GM23338 (cell line): ENCODE measurements around the gene GLP1R. TPM values are rescaled to one million over a fixed set of nuclear protein-coding genes. Genes with fewer than 3 reads are reported as not detected.

ENCODE experiments used
- ATAC-seq: fragments of 200-7000 bp; cut with Tn5 transposase; 3 replicates; pipeline ENCODE4 v1.9.1; 2020
- DNase-seq: peaks from one replicate; pipeline ENCODE4 v3.0.0-alpha.2; 2015; ENCODE audit warnings: low spot score
- H2AFZ ChIP-seq: fragments of 200-600 bp; sonication (generic); 2 replicates; pipeline ENCODE4 v1.8.0; 2016; ENCODE audit warnings: antibody characterized with exemption, mild to moderate bottlenecking, moderate library complexity
- H3F3A ChIP-seq: fragments of 200-600 bp; sonication (generic); replicated peaks from 2 replicates; pipeline ENCODE4 v1.8.0; 2017; ENCODE audit warnings: antibody characterized with exemption, mixed run types, low read depth
- H3K27ac ChIP-seq: fragments of 200-600 bp; sonication (generic); 2 replicates; pipeline ENCODE4 v1.6.1; 2016; ENCODE audit warnings: low read depth
- H3K27me3 ChIP-seq: fragments of 200-600 bp; sonication (generic); 2 replicates; pipeline ENCODE4 v1.8.0; 2016; ENCODE audit warnings: mild to moderate bottlenecking, mixed run types, moderate library complexity; ENCODE audit not compliant: insufficient read depth
- H3K36me3 ChIP-seq: fragments of 200-600 bp; sonication (generic); 2 replicates; pipeline ENCODE4 v1.8.0; 2016; ENCODE audit warnings: mild to moderate bottlenecking; ENCODE audit not compliant: insufficient read depth
- H3K4me1 ChIP-seq: fragments of 200-600 bp; sonication (generic); 2 replicates; pipeline ENCODE4 v1.8.0; 2016; ENCODE audit warnings: mild to moderate bottlenecking, moderate library complexity; ENCODE audit not compliant: insufficient read depth
- H3K4me2 ChIP-seq: fragments of 200-600 bp; sonication (generic); 2 replicates; pipeline ENCODE4 v1.7.1; 2017; ENCODE audit warnings: mixed run types
- H3K4me3 ChIP-seq: fragments of 200-600 bp; sonication (generic); 2 replicates; pipeline ENCODE4 v1.6.1; 2016; ENCODE audit warnings: mixed run types
- H3K79me2 ChIP-seq: fragments of 200-600 bp; sonication (generic); replicated peaks from 2 replicates; pipeline ENCODE4 v1.8.0; 2017; ENCODE audit warnings: mild to moderate bottlenecking; ENCODE audit not compliant: insufficient read depth
- H3K9me2 ChIP-seq: fragments of 200-600 bp; sonication (generic); 2 replicates; pipeline ENCODE4 v1.8.0; 2017; ENCODE audit not compliant: insufficient read depth
- H4K20me1 ChIP-seq: fragments of 200-600 bp; sonication (generic); replicated peaks from 2 replicates; pipeline ENCODE4 v1.8.0; 2017; ENCODE audit warnings: mild to moderate bottlenecking; ENCODE audit not compliant: insufficient read depth
- H3K27ac Mint-ChIP-seq: 2 replicates; pipeline ENCODE4 v1.8.0; 2020; ENCODE audit warnings: inconsistent platforms, mild to moderate bottlenecking, moderate library complexity, mixed read lengths
- H3K27me3 Mint-ChIP-seq: 3 replicates; pipeline ENCODE4 v1.8.0; 2022; ENCODE audit warnings: low read depth, mild to moderate bottlenecking, moderate library complexity, mixed read lengths, inconsistent platforms; ENCODE audit not compliant: insufficient read depth, poor library complexity
- H3K36me3 Mint-ChIP-seq: 3 replicates; pipeline ENCODE4 v1.8.0; 2021; ENCODE audit warnings: low read depth, mild to moderate bottlenecking, inconsistent platforms, moderate library complexity, mixed read lengths
- H3K4me1 Mint-ChIP-seq: 3 replicates; pipeline ENCODE4 v1.8.0; 2020; ENCODE audit warnings: mild to moderate bottlenecking, inconsistent platforms, mixed read lengths
- H3K4me3 Mint-ChIP-seq: 3 replicates; pipeline ENCODE4 v1.8.0; 2021; ENCODE audit warnings: moderate library complexity, mild to moderate bottlenecking, inconsistent platforms, mixed read lengths
- H3K9me3 Mint-ChIP-seq: 3 replicates; pipeline ENCODE4 v1.8.0; 2020; ENCODE audit warnings: moderate library complexity, mild to moderate bottlenecking, inconsistent platforms, mixed read lengths
- CREB1 ChIP-seq: fragments of 250-450 bp; sonication (Bioruptor Pico); IDR thresholded peaks from 2 replicates; pipeline ENCODE4 v1.5.0; 2020; ENCODE audit warnings: low read depth, mild to moderate bottlenecking, moderate library complexity
- EZH2phosphoT487 ChIP-seq: fragments of 200-600 bp; sonication (generic); IDR thresholded peaks from one replicate; pipeline ENCODE4 v1.8.1; 2018; ENCODE audit warnings: antibody characterized with exemption; ENCODE audit not compliant: unreplicated experiment
- NANOG ChIP-seq: IDR thresholded peaks from 2 replicates; pipeline ENCODE4 v1.6.1; 2016; ENCODE audit warnings: antibody characterized with exemption, borderline replicate concordance
- POLR2AphosphoS5 ChIP-seq: IDR thresholded peaks from 2 replicates; pipeline ENCODE4 v1.6.1; 2016; ENCODE audit warnings: antibody characterized with exemption, low read depth
- STAT1 ChIP-seq: IDR thresholded peaks from one replicate; pipeline ENCODE4 v1.6.1; 2016; ENCODE audit warnings: antibody characterized with exemption; ENCODE audit not compliant: unreplicated experiment
- ZNF114 ChIP-seq: fragments of 250-450 bp; sonication (Bioruptor Pico); IDR thresholded peaks from 2 replicates; pipeline ENCODE4 v1.5.0; 2020; ENCODE audit warnings: mild to moderate bottlenecking, moderate library complexity
- ZNF331 ChIP-seq: fragments of 250-450 bp; sonication (Bioruptor Pico); IDR thresholded peaks from 2 replicates; pipeline ENCODE4 v1.5.0; 2020; ENCODE audit warnings: low read depth, mild to moderate bottlenecking, moderate library complexity
- polyA plus RNA-seq: library from polyadenylated mRNA; unstranded; fragments of >200 nt; fragmentation: Nextera tagmentation; extraction: Ambion mirVana; gene quantifications from 2 replicates; pipeline ENCODE4 v1.2.1, GENCODE V29; 2016
- total RNA-seq: library from RNA; depleted of rRNA; stranded (reverse); fragments of >200 nt; shearing (Covaris generic); gene quantifications from 2 replicates; pipeline ENCODE4 v1.2.3, GENCODE V29; 2014
- TF ChIP-seq, protein P1 (sequence below): IDR thresholded peaks from one replicate; pipeline ENCODE4 v1.6.1; 2018; ENCODE audit warnings: antibody characterized with exemption; ENCODE audit not compliant: unreplicated experiment
- TF ChIP-seq, protein P2 (sequence below): fragments of 250-450 bp; sonication (Bioruptor Pico); IDR thresholded peaks from 2 replicates; pipeline ENCODE4 v1.5.0; 2020; ENCODE audit warnings: mild to moderate bottlenecking, moderate library complexity

GLP1R gene
- total and polyA plus RNA-seq, 2 experiments from 2014 or later: 0.42 to 3.7 TPM

DNA sequence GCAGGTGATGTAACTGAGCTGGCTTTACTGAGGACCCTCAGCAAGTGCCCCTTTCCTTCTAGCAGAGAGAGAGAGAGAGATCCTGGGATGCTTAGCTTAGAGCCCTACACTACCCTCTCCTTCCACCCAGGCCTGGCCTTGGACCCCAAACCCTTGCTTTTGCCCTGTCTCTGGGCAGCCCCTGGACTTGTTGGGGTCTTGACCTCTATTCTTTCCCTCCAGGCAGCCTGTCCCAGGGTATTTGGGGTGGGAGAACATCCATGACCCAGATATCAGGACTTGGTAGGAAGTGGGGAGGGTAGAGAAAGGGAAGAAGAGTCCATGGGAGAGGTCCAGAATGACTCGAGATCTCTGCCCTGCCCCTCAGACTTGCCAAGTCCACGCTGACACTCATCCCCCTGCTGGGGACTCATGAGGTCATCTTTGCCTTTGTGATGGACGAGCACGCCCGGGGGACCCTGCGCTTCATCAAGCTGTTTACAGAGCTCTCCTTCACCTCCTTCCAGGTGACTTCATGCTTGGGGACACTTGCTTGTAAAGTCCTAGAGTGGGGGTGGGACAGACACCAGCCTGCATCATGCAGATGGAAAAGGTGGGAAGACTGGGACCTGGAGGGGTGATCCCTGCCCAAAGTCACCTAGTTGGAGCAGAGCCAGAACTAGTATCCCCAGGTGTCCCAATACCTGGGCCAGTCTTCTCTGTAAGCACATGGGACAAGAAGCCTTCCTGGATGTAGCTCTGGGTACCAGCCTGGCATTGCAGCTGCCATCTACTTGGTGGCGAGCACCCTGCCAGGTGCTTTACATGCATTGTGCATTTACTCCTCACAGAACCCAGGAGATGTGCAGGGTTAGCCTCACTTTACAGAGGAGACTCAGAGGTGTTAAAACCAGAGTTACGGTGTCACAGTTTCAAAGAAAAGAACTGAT, 30.9 kb downstream of the GLP1R start:
- Mint-ChIP-seq H3K9me3 (no peaks in the 10 kb centered on the region), H3K27ac (no peak overlapping the region), H3K36me3 (no peaks in the 10 kb centered on the region), H3K27me3 (peaks cover 19% of the 10 kb centered on the region), H3K4me1 (peaks cover 12% of the 10 kb centered on the region), H3K4me3 (no peak overlapping the region)
- Histone ChIP-seq H3K4me2 (no peak overlapping the region), H3K4me1 (no peaks in the 10 kb centered on the region; the same call in 1 of the 2 replicates), H4K20me1 (no peaks in the 10 kb centered on the region), H3F3A (no peaks in the 10 kb centered on the region), H3K36me3 (no peaks in the 10 kb centered on the region), H3K79me2 (no peaks in the 10 kb centered on the region), H3K27ac (no peak overlapping the region), H3K9me2 (no peaks in the 10 kb centered on the region), H3K4me3 (no peak overlapping the region), H2AFZ (no peak overlapping the region), H3K27me3 (no peaks in the 10 kb centered on the region)
- DNase-seq: no peak
- TF ChIP-seq, protein P1, sequence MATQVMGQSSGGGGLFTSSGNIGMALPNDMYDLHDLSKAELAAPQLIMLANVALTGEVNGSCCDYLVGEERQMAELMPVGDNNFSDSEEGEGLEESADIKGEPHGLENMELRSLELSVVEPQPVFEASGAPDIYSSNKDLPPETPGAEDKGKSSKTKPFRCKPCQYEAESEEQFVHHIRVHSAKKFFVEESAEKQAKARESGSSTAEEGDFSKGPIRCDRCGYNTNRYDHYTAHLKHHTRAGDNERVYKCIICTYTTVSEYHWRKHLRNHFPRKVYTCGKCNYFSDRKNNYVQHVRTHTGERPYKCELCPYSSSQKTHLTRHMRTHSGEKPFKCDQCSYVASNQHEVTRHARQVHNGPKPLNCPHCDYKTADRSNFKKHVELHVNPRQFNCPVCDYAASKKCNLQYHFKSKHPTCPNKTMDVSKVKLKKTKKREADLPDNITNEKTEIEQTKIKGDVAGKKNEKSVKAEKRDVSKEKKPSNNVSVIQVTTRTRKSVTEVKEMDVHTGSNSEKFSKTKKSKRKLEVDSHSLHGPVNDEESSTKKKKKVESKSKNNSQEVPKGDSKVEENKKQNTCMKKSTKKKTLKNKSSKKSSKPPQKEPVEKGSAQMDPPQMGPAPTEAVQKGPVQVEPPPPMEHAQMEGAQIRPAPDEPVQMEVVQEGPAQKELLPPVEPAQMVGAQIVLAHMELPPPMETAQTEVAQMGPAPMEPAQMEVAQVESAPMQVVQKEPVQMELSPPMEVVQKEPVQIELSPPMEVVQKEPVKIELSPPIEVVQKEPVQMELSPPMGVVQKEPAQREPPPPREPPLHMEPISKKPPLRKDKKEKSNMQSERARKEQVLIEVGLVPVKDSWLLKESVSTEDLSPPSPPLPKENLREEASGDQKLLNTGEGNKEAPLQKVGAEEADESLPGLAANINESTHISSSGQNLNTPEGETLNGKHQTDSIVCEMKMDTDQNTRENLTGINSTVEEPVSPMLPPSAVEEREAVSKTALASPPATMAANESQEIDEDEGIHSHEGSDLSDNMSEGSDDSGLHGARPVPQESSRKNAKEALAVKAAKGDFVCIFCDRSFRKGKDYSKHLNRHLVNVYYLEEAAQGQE: no peak
- no peak for TF ChIP-seq ZNF114
- TF ChIP-seq NANOG: no peak
- no peak for TF ChIP-seq ZNF331
- TF ChIP-seq, protein P2, sequence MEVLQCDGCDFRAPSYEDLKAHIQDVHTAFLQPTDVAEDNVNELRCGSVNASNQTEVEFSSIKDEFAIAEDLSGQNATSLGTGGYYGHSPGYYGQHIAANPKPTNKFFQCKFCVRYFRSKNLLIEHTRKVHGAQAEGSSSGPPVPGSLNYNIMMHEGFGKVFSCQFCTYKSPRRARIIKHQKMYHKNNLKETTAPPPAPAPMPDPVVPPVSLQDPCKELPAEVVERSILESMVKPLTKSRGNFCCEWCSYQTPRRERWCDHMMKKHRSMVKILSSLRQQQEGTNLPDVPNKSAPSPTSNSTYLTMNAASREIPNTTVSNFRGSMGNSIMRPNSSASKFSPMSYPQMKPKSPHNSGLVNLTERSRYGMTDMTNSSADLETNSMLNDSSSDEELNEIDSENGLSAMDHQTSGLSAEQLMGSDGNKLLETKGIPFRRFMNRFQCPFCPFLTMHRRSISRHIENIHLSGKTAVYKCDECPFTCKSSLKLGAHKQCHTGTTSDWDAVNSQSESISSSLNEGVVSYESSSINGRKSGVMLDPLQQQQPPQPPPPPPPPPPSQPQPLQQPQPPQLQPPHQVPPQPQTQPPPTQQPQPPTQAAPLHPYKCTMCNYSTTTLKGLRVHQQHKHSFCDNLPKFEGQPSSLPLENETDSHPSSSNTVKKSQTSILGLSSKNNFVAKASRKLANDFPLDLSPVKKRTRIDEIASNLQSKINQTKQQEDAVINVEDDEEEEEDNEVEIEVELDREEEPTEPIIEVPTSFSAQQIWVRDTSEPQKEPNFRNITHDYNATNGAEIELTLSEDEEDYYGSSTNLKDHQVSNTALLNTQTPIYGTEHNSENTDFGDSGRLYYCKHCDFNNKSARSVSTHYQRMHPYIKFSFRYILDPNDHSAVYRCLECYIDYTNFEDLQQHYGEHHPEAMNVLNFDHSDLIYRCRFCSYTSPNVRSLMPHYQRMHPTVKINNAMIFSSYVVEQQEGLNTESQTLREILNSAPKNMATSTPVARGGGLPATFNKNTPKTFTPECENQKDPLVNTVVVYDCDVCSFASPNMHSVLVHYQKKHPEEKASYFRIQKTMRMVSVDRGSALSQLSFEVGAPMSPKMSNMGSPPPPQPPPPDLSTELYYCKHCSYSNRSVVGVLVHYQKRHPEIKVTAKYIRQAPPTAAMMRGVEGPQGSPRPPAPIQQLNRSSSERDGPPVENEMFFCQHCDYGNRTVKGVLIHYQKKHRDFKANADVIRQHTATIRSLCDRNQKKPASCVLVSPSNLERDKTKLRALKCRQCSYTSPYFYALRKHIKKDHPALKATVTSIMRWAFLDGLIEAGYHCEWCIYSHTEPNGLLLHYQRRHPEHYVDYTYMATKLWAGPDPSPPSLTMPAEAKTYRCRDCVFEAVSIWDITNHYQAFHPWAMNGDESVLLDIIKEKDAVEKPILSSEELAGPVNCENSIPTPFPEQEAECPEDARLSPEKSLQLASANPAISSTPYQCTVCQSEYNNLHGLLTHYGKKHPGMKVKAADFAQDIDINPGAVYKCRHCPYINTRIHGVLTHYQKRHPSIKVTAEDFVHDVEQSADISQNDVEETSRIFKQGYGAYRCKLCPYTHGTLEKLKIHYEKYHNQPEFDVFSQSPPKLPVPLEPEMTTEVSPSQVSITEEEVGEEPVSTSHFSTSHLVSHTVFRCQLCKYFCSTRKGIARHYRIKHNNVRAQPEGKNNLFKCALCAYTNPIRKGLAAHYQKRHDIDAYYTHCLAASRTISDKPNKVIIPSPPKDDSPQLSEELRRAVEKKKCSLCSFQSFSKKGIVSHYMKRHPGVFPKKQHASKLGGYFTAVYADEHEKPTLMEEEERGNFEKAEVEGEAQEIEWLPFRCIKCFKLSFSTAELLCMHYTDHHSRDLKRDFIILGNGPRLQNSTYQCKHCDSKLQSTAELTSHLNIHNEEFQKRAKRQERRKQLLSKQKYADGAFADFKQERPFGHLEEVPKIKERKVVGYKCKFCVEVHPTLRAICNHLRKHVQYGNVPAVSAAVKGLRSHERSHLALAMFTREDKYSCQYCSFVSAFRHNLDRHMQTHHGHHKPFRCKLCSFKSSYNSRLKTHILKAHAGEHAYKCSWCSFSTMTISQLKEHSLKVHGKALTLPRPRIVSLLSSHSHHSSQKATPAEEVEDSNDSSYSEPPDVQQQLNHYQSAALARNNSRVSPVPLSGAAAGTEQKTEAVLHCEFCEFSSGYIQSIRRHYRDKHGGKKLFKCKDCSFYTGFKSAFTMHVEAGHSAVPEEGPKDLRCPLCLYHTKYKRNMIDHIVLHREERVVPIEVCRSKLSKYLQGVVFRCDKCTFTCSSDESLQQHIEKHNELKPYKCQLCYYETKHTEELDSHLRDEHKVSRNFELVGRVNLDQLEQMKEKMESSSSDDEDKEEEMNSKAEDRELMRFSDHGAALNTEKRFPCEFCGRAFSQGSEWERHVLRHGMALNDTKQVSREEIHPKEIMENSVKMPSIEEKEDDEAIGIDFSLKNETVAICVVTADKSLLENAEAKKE (CRISPR knock-in tag): no peak
- TF ChIP-seq STAT1: no peak
- TF ChIP-seq POLR2AphosphoS5: no peak
- no peak for TF ChIP-seq CREB1 (CRISPR knock-in tag)
- no peak for TF ChIP-seq EZH2phosphoT487
- no peak for ATAC-seq
